ENCODE results near the gene GLIS1.

DNA sequence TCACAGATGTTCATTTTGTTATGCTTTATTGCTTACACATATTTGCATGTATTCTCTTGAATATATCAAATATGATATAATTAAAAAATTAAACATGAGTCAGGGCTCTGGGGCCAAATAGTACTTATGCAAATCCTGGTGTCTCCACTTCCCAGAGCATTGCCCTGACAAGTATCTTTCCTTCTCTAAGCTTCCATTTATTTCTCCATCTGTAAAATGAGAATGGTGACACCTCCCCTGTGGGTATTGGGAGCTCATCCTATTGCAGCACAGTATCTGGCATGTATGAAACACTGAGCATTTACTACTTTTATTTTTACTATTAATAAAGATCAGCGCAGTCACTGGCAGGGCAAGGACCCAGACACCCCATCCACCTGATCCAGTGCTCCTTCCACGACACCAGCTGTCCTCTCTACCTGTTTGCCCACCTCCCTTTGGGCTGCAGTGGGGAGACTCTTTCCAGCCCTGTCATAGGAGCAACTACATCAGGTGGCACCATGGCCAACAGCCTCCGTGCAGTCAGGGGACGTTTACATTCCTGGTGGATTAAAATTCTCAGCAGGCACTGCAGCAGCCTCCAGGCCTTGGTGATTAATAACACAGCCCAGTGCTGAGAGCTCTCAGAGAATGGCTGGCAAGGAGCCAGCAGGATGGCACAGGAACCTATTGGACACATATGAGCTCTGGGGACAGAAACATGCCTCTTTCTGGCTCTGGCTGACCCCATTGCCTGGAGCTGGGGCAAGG, 166.7 kb downstream of the GLIS1 start:
- TF ChIP-seq, protein P1, sequence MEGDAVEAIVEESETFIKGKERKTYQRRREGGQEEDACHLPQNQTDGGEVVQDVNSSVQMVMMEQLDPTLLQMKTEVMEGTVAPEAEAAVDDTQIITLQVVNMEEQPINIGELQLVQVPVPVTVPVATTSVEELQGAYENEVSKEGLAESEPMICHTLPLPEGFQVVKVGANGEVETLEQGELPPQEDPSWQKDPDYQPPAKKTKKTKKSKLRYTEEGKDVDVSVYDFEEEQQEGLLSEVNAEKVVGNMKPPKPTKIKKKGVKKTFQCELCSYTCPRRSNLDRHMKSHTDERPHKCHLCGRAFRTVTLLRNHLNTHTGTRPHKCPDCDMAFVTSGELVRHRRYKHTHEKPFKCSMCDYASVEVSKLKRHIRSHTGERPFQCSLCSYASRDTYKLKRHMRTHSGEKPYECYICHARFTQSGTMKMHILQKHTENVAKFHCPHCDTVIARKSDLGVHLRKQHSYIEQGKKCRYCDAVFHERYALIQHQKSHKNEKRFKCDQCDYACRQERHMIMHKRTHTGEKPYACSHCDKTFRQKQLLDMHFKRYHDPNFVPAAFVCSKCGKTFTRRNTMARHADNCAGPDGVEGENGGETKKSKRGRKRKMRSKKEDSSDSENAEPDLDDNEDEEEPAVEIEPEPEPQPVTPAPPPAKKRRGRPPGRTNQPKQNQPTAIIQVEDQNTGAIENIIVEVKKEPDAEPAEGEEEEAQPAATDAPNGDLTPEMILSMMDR (IDR thresholded peaks at IDR 0.05; ENCODE audit: insufficient read depth, low read length, poor library complexity, severe bottlenecking): no peak
- TF ChIP-seq EZH2phosphoT487 (conservative IDR thresholded peaks at IDR 0.05; ENCODE audit: low read length): no peak
